KMS-11 (cell line): ENCODE data around the gene CDH13.

Experiments
- H2AFZ ChIP-seq: fragments of 200-600 bp; sonication (generic); 2 replicates; pipeline ENCODE4 v1.6.1; 2016; ENCODE audit warnings: antibody characterized with exemption, mixed run types, low read depth
- H3K27ac ChIP-seq: fragments of 200-600 bp; sonication (generic); 2 replicates; pipeline ENCODE4 v1.6.1; 2016; ENCODE audit warnings: mild to moderate bottlenecking, mixed run types
- H3K27me3 ChIP-seq: fragments of 200-600 bp; sonication (generic); 2 replicates; pipeline ENCODE4 v1.6.1; 2017; ENCODE audit warnings: mild to moderate bottlenecking, low read depth, mixed run types, moderate library complexity; ENCODE audit not compliant: insufficient read depth
- H3K36me3 ChIP-seq: fragments of 200-600 bp; sonication (generic); 2 replicates; pipeline ENCODE4 v1.6.1; 2017; ENCODE audit warnings: mild to moderate bottlenecking, mixed run types; ENCODE audit not compliant: insufficient read depth
- H3K4me1 ChIP-seq: fragments of 200-600 bp; sonication (generic); 2 replicates; pipeline ENCODE4 v1.6.1; 2016; ENCODE audit warnings: mild to moderate bottlenecking, low read depth, mixed run types; ENCODE audit not compliant: poor library complexity, severe bottlenecking
- H3K4me2 ChIP-seq: fragments of 200-600 bp; sonication (generic); 2 replicates; pipeline ENCODE4 v1.7.0; 2016; ENCODE audit warnings: mild to moderate bottlenecking, mixed run types
- H3K4me3 ChIP-seq: fragments of 200-600 bp; sonication (generic); IDR thresholded peaks from 2 replicates; pipeline ENCODE4 v1.6.1; 2017; ENCODE audit warnings: low read depth, low read length, mixed read lengths; ENCODE audit not compliant: insufficient read depth
- H3K79me2 ChIP-seq: fragments of 200-600 bp; sonication (generic); 2 replicates; pipeline ENCODE4 v1.6.1; 2016; ENCODE audit warnings: low read depth, mixed run types; ENCODE audit not compliant: insufficient read depth
- H3K9ac ChIP-seq: fragments of 200-600 bp; sonication (generic); 2 replicates; pipeline ENCODE4 v1.6.1; 2016; ENCODE audit warnings: mild to moderate bottlenecking, mixed run types
- H4K20me1 ChIP-seq: fragments of 200-600 bp; sonication (generic); 2 replicates; pipeline ENCODE4 v1.6.1; 2016; ENCODE audit warnings: mild to moderate bottlenecking, mixed run types; ENCODE audit not compliant: insufficient read depth
- TF ChIP-seq, protein P1 (sequence below): fragments of 200-600 bp; sonication (generic); conservative IDR thresholded peaks from 2 replicates; pipeline ENCODE4 v1.6.1; 2017; ENCODE audit warnings: low read depth, mild to moderate bottlenecking, antibody characterized with exemption, low read length, moderate library complexity, mixed read lengths

CDH13 gene

DNA sequence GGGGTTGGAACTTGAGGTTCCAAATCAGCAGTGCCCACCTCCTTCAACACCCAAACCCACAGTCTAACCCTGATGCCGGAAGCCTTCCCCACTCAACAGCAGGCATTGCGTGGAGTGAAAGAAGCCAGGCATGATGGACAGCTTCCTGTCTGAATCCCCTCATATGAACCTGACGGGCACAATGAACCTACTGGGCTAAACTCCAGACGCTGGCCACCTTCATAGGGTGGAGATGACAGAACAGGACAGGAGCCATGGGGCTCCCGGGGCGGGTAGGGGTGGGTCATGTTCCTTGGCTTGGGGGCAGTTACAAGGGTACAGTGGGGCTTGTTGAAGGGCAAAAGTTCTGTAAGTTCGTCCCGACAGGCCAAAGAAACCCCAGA is 1180.5 kb downstream of the CDH13 start:
- Histone ChIP-seq H3K27ac (no peak overlapping the region), H3K4me2 (peak overlapping the region; percentile 35; the same call in 1 of the 2 replicates), H3K79me2 (peaks cover 15% of the 10 kb centered on the region; the same call in 1 of the 2 replicates), H4K20me1 (no peaks in the 10 kb centered on the region), H3K4me3 (no peak overlapping the region), H3K4me1 (peaks cover 6% of the 10 kb centered on the region), H2AFZ (peak overlapping the region; percentile 75), H3K9ac (no peak overlapping the region), H3K27me3 (no peaks in the 10 kb centered on the region), H3K36me3 (peaks cover 9% of the 10 kb centered on the region; the same call in 1 of the 2 replicates)
- TF ChIP-seq, protein P1, sequence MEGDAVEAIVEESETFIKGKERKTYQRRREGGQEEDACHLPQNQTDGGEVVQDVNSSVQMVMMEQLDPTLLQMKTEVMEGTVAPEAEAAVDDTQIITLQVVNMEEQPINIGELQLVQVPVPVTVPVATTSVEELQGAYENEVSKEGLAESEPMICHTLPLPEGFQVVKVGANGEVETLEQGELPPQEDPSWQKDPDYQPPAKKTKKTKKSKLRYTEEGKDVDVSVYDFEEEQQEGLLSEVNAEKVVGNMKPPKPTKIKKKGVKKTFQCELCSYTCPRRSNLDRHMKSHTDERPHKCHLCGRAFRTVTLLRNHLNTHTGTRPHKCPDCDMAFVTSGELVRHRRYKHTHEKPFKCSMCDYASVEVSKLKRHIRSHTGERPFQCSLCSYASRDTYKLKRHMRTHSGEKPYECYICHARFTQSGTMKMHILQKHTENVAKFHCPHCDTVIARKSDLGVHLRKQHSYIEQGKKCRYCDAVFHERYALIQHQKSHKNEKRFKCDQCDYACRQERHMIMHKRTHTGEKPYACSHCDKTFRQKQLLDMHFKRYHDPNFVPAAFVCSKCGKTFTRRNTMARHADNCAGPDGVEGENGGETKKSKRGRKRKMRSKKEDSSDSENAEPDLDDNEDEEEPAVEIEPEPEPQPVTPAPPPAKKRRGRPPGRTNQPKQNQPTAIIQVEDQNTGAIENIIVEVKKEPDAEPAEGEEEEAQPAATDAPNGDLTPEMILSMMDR = no peak

DNA sequence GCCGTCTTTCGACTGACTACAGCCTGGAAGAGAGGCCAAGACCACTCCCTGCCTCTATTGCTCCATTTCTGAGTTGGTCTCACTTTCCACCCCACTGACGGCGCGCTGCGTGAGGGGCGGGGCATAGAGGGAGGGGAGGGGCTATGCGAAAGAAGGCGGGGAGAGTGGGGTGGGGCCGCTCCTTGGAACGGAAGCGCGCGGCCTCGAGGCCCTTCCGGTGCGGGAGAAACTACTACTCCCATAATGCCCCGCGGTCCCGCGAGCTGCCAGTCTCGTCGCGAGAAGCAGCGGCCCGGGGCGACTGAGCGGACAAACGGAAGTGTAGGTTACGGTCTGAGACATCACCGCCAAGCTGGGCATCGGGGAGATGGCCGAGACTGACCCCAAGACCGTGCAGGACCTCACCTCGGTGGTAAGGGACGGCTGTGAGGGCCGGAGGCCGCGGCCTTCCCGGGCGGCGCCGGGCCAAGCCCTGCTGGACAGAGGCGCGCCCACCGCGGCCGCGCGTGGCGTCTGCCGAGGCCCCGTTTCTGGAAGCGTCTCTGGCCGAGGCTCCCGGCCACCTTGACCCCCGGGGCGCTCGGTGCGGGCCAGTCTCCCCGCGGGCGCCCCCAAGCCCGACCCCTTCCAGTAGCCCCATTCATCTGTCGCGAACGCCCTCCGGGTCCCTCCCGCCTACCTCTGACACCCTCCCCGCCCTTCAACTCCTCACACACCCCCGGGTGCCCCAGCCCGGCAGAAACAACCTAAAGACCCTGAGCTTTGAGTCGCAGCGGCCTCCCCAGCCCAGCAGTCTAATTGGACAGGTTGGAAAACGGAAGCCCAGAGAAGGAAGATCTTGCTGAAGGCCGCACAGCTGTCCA is 1181.2 kb downstream of the CDH13 start, which contains the start of gene HSBP1:
Gene HSBP1 (plus strand): TSS at position 269 of the 863 bp plus-strand sequence. CDS start 99 bp downstream, at position 368.
- H3K9ac ChIP-seq = peak within 1 kb of the TSS; percentile 76
- TF ChIP-seq, protein P1 = no peak
- H3K36me3 ChIP-seq = peaks cover 9% of the 10 kb centered on the region; the same call in 1 of the 2 replicates
- no peaks in the 10 kb centered on the region for H4K20me1 ChIP-seq
- peak within 1 kb of the TSS; percentile 73 for H3K4me3 ChIP-seq
- no peaks in the 10 kb centered on the region for H3K27me3 ChIP-seq
- H3K4me2 ChIP-seq = peak within 1 kb of the TSS; percentile 79
- H3K4me1 ChIP-seq = peaks cover 7% of the 10 kb centered on the region
- peak within 1 kb of the TSS; percentile 24; the same call in 1 of the 2 replicates for H3K27ac ChIP-seq
- H3K79me2 ChIP-seq = peaks cover 15% of the 10 kb centered on the region; the same call in 1 of the 2 replicates
- peak within 1 kb of the TSS; percentile 75 for H2AFZ ChIP-seq

DNA sequence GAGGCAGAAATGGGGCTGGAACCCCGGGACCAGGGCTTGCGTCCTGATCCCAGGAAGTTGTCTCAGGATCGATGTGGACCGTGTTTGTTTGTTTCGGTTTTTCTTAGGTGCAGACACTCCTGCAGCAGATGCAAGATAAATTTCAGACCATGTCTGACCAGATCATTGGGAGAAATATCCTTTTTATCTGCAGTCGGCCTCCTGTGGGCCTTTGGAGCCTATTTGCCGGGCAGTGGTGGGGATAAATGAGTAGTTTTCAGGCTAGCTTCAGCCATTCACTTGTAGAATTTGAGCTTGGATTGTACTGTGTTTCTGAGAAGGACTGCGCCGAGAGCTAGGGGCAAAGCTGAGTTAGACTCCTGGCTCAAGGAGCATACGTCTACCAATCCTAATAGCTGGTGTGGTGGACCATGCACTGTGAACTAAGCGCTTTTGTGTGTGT is 1181.8 kb downstream of the CDH13 start:
- Histone ChIP-seq H2AFZ (peak overlapping the region; percentile 75), H3K9ac (peak overlapping the region; percentile 76), H3K36me3 (peaks cover 9% of the 10 kb centered on the region; the same call in 1 of the 2 replicates), H3K4me3 (peak overlapping the region; percentile 73), H4K20me1 (no peaks in the 10 kb centered on the region), H3K27ac (peak overlapping the region; percentile 24; the same call in 1 of the 2 replicates), H3K4me1 (peaks cover 13% of the 10 kb centered on the region), H3K4me2 (peak overlapping the region; percentile 79), H3K27me3 (no peaks in the 10 kb centered on the region), H3K79me2 (peaks cover 15% of the 10 kb centered on the region; the same call in 1 of the 2 replicates)
- TF ChIP-seq, protein P1 = no peak

DNA sequence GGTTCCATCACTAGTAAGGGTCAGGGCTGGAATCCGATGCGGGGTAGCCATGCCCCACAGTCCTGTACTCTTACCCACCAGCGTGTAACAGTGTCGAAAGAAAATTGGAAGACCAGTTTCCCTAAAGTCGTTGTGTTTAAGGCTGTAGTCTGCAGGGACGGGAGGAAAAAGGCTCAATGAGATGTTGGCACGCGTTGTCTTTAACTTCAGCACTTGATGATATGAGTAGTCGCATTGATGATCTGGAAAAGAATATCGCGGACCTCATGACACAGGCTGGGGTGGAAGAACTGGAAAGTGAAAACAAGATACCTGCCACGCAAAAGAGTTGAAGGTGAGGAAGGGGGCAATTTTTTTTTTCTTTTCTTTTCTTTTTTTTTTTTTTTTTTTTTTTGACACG is 1182.3 kb downstream of the CDH13 start:
- H3K9ac ChIP-seq = no peak overlapping the region
- peak overlapping the region; percentile 43 for H3K4me3 ChIP-seq
- H3K4me2 ChIP-seq = peak overlapping the region; percentile 79
- H2AFZ ChIP-seq = no peak overlapping the region
- TF ChIP-seq, protein P1 = no peak
- H3K27me3 ChIP-seq = no peaks in the 10 kb centered on the region
- peaks cover 15% of the 10 kb centered on the region; the same call in 1 of the 2 replicates for H3K79me2 ChIP-seq
- peaks cover 9% of the 10 kb centered on the region; the same call in 1 of the 2 replicates for H3K36me3 ChIP-seq
- H3K27ac ChIP-seq = no peak overlapping the region
- no peaks in the 10 kb centered on the region for H4K20me1 ChIP-seq
- peaks cover 18% of the 10 kb centered on the region for H3K4me1 ChIP-seq
